Stimulated activated CD4-positive, alpha-beta T cell treated with anti-CD3 and anti-CD28 coated beads, Interleukin-1b, Interleukin-23, amount 100 ng/mL, for 48 hours (primary cell): Measurements from ENCODE around the gene GPSM1.

Experiments used
- DNase-seq: peaks from one replicate; pipeline ENCODE4 v3.0.0-alpha.2; 2020

Gene GPSM1

GRCh38 chr9:136363949-136364748 is 36.8 kb downstream of the GPSM1 start:
- DNase-seq = no peak

- DNase-seq = no peak
These were observed 37.8 kb downstream of the GPSM1 start for GRCh38 chr9:136364942-136365774.

- DNase-seq = no peak
These were observed 38.5 kb downstream of the GPSM1 start for GRCh38 chr9:136365775-136366222.

GRCh38 chr9:136366826-136367225 is 39.5 kb downstream of the GPSM1 start:
- DNase-seq = no peak

GRCh38 chr9:136367296-136368145 is 40.2 kb downstream of the GPSM1 start:
- DNase-seq = no peak

GRCh38 chr9:136368190-136368589 is 40.9 kb downstream of the GPSM1 start:
- no peak for DNase-seq

GRCh38 chr9:136370037-136370436 is 42.7 kb downstream of the GPSM1 start:
- DNase-seq = no peak

GRCh38 chr9:136370687-136371532 is 43.6 kb downstream of the GPSM1 start:
- DNase-seq = no peak

- no peak for DNase-seq
These were observed 44.2 kb downstream of the GPSM1 start for GRCh38 chr9:136371533-136371880.

GRCh38 chr9:136372006-136372405 is 44.7 kb downstream of the GPSM1 start:
- DNase-seq = no peak

GRCh38 chr9:136372561-136373299 is 45.4 kb downstream of the GPSM1 start:
- no peak for DNase-seq

- no peak for DNase-seq
These were observed 46.2 kb downstream of the GPSM1 start, which contains the start of gene CARD9 for GRCh38 chr9:136373300-136374182. Gene CARD9, minus strand, starts transcription at chr9:136373669. Its CDS starts 1,591 bp downstream, at chr9:136372078.

- no peak for DNase-seq
These were observed 46.8 kb downstream of the GPSM1 start for GRCh38 chr9:136374183-136374575.

- no peak for DNase-seq
These were observed 47.8 kb downstream of the GPSM1 start for GRCh38 chr9:136375096-136375495.

- no peak for DNase-seq
These were observed 49.1 kb downstream of the GPSM1 start for GRCh38 chr9:136376457-136376856.

GRCh38 chr9:136377341-136378169 is 50.2 kb downstream of the GPSM1 start:
- no peak for DNase-seq

- no peak for DNase-seq
These were observed 51.0 kb downstream of the GPSM1 start for GRCh38 chr9:136378170-136379002.

- no peak for DNase-seq
These were observed 51.6 kb downstream of the GPSM1 start for GRCh38 chr9:136379003-136379287.

GRCh38 chr9:136379401-136379800 is 52.1 kb downstream of the GPSM1 start:
- DNase-seq = no peak
